ENCODE results near the gene TECTA.

DNA sequence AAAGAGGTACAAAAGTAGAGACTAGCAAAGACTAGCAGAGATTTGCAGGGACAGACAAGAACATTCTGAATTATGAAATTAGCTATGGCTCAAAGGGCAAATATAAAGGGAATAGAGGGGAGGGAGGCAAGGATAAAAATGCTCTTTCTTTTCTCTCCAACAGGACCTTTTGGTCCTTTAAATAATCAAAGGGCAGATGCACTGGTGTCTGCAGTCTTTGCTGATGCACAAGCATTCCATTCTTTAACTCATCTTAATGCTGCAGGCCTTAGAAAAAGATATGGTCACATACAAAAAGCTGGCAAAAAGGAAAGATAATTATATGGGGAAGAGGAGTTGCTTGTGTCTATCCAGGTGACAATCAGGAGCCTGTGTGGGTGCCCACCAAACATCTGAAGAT lies 137.9 kb downstream of the TECTA start:
- TF ChIP-seq CTCF (IDR thresholded peaks at IDR 0.05) (no peak), USF2 (IDR thresholded peaks at IDR 0.05) (no peak), BHLHE40 (IDR thresholded peaks at IDR 0.05; ENCODE audit: low read depth, low read length) (no peak), REST (IDR thresholded peaks at IDR 0.05) (no peak), POLR2A (IDR thresholded peaks at IDR 0.05; ENCODE audit: low read length) (no peak), EP300 (IDR thresholded peaks at IDR 0.05) (no peak), EHF (CRISPR knock-in tag; IDR thresholded peaks at IDR 0.05) (no peak), CEBPB (IDR thresholded peaks at IDR 0.05) (no peak)
- TF ChIP-seq, protein P1, sequence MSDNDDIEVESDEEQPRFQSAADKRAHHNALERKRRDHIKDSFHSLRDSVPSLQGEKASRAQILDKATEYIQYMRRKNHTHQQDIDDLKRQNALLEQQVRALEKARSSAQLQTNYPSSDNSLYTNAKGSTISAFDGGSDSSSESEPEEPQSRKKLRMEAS (IDR thresholded peaks at IDR 0.05), result no peak
